Psoas muscle (tissue), 8 donors: Measurements from ENCODE around the gene DPH1. TPM values are rescaled to one million over a fixed set of nuclear protein-coding genes. Genes with fewer than 3 reads are reported as not detected.

ENCODE experiments used
- ATAC-seq, 4 donors: fragments of 200-7000 bp; cut with Tn5 transposase; one replicate each; pipeline ENCODE4 v1.9.1; 2020; ENCODE audit warnings: moderate library complexity in 3 of 4, mild to moderate bottlenecking in 2 of 4
- DNase-seq, 2 donors: peaks; one replicate each; pipeline ENCODE4 v3.0.0-alpha.2; 2020
- H3K27ac ChIP-seq: fragments of 200-600 bp; one replicate; pipeline ENCODE4 v1.8.0; 2022
- H3K27me3 ChIP-seq, 3 donors: fragments of 200-600 bp in 1 of 3; one replicate each; pipeline versions ENCODE4 v1.6.1 to v1.8.0; 2013 to 2022; ENCODE audit warnings: low read length in 2 of 3, mild to moderate bottlenecking in 2 of 3, moderate library complexity in 1 of 3; ENCODE audit not compliant: insufficient read depth in 3 of 3
- H3K36me3 ChIP-seq, 2 donors: fragments of 200-600 bp in 1 of 2; one replicate each; pipeline versions ENCODE4 v1.6.1 to v1.8.0; 2013 to 2022; ENCODE audit warnings: low read depth in 1 of 2, mild to moderate bottlenecking in 1 of 2, moderate library complexity in 1 of 2; ENCODE audit not compliant: insufficient read depth in 1 of 2
- H3K4me1 ChIP-seq: fragments of 200-600 bp; one replicate; pipeline ENCODE4 v1.8.0; 2022
- H3K4me3 ChIP-seq: fragments of 200-600 bp; one replicate; pipeline ENCODE4 v1.8.0; 2022; ENCODE audit warnings: mild to moderate bottlenecking
- H3K9me3 ChIP-seq: fragments of 200-600 bp; one replicate; pipeline ENCODE4 v1.8.0; 2022
- CTCF ChIP-seq: fragments of 200-600 bp; IDR thresholded peaks from one replicate; pipeline ENCODE4 v1.8.0; 2022; ENCODE audit warnings: antibody characterized with exemption
- WGBS, 3 donors: extraction: QIAGEN DNeasy Blood & Tissue Kit; methylation state at CpG; one replicate each; pipeline versions ENCODE4 v1.1.6 to v1.1.7; 2013; 5-methylcytosine and 5-hydroxymethylcytosine counted together
- intact Hi-C, 2 donors: fragments of 100-400 bp; cut with DNase I; formaldehyde crosslinking; loops; one replicate each; pipeline versions ENCODE4 v1.11.0 to v1.14.2; 2022
- polyA plus RNA-seq, 3 donors: library from polyadenylated mRNA; stranded (reverse); fragments of 200-250 nt; gene quantifications; one replicate each; pipeline ENCODE4 v1.2.3, GENCODE V29; 2013
- total RNA-seq, 4 donors: library from RNA; stranded (reverse); fragmentation: NEBNext Ultra II Directional in 2 of 4; extraction: Animal tissue kit (Norgen Biotek cat#: 25700) in 2 of 4; gene quantifications; one replicate each; pipeline versions ENCODE4 v1.2.1 to v1.2.4, GENCODE V29; 2021 to 2023
- donor health status: healthy with polysubstance abuse.
- donor health status: DM: no; HTN: no; CAD: no; lungs with moderate emphysema.
- donor health status: Bipolar disorder and iron deficiency.
- donor health status: healthy.
- donor health status: DM: yes; HTN: yes; CAD: no.
- donor health status: DM: no; HTN: no; CAD: no.
- donor health status: DM: no; HTN: no; CAD: no.
- donor health status: DM: yes; HTN: yes; CAD: no.

DPH1 gene
- total and polyA plus RNA-seq, 7 donors, result 13.5 to 73.4 (median 40.6) TPM

GRCh38 chr17:2025220-2025621 is 4.7 kb upstream of the DPH1 start, which contains the start of gene RTN4RL1:
TSS of gene RTN4RL1 (minus strand) at chr17:2025334. CDS start at chr17:2024865, 469 bp downstream.
- intact Hi-C loops, result loop anchor here (10.0 kb wide), 2 partner anchors 60 to 360 kb away; no protein-coding TSS in a partner anchor
- peak in 3 of 4 donors; percentile 56 to 67 (median 60) for ATAC-seq
- DNase-seq, result peak; percentile 67 to 86
- no peaks in the 10 kb centered on the region for H3K36me3 ChIP-seq
- no peaks in the 10 kb centered on the region for H3K9me3 ChIP-seq
- peak within 1 kb of the TSS; percentile 80 for H3K4me3 ChIP-seq
- H3K4me1 ChIP-seq, result peaks cover 17% of the 10 kb centered on the region
- no peaks in the 10 kb centered on the region for H3K27me3 ChIP-seq
- H3K27ac ChIP-seq, result peak within 1 kb of the TSS; percentile 58
- no peak for TF ChIP-seq CTCF
- WGBS, 3 donors, result 0 to 1% (median 1%) methylated on average over 10 to 47 of the region's 47 CpGs

DNA sequence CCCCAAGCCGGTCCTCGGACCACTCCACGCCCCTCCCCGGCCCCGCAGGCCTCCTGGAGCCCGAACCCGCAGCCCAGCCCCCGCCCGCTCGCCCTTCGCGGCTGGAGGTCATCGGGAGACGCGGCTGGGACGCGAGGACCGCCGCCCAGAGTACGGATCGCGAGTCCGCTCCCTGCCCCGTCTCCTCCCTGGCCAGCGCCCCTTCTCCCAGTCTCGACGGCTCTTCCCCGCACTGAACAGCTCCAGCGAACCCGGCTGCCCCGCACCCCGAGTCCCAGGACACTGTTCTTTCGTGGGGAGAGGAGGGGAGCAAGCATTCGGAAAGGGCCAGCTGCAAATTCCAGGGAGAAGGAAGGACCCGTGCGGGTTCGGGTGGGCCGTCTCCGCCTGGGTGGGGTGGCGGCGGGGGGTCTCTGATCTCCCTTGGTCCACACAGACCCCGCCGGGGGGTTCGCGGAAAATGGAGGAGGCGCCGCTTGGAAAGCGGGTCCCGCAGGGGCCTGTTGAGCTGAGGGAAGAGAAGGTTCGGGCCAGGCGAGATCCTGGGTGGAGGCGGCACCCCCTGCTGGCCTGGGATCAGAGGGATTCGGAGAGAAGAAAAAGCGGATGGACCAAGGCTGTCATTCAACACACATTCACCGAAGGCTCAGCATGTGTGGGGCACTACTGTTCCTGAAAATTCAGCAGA is 4.2 kb upstream of the DPH1 start:
- peak overlapping the region; percentile 80 for H3K4me3 ChIP-seq
- peak overlapping the region; percentile 58 for H3K27ac ChIP-seq
- DNase-seq (peak; percentile 75 to 87), ATAC-seq (peak; percentile 48 to 63 (median 57))
- peaks cover 18% of the 10 kb centered on the region for H3K4me1 ChIP-seq
- peak; percentile 63 for TF ChIP-seq CTCF
- H3K9me3 ChIP-seq, result no peaks in the 10 kb centered on the region
- intact Hi-C loops, result loop anchor here (1.0 to 10.0 kb wide), 4 partner anchors 61 to 361 kb away; no protein-coding TSS in a partner anchor
- WGBS, 3 donors, result 1% methylated on average over 44 to 55 of the region's 55 CpGs
- H3K36me3 ChIP-seq, result no peaks in the 10 kb centered on the region
- H3K27me3 ChIP-seq, result no peaks in the 10 kb centered on the region

DNA sequence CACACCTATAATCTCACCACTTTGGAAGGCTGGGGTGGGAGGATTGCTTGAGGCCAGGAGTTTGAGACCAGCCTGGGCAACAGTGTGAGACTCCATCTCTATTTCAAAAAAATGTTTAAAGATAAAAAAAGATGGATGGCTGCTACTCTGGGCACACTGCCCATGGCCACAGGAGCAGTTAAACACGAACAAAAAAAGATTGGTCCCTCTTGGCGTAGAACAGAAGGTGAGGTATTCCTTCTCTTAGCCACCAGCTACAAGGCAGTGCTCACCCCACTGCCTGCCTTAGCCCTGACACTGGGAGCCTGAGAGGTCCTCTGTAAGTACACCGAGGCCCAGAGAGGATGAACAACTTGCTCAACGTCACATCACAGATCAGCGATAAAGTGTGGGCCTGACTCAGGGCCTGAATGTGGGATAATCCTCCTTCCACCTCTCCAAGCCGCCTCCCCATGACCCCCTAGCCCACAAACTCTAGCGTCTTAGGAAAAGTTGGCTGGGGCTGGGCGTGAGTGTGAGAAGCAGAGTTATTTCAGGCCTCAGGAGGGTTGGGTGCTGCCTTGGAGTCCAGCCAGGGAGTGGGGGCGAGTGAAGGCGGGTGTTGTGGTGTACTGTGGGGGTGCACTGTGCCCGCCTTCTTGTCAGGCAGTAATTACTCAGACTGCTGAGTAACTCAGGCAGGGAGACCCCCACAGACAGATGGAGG is 2.3 kb upstream of the DPH1 start:
- ATAC-seq, result no peak
- intact Hi-C loops, result loop anchor here (2.0 to 10.0 kb wide), 3 partner anchors 63 to 363 kb away; no protein-coding TSS in a partner anchor
- 72 to 80% (median 75%) methylated on average over 11 of the region's 11 CpGs for WGBS, 3 donors
- Histone ChIP-seq H3K9me3 (no peaks in the 10 kb centered on the region), H3K27me3 (no peaks in the 10 kb centered on the region), H3K4me3 (no peak overlapping the region), H3K4me1 (peaks cover 37% of the 10 kb centered on the region), H3K27ac (no peak overlapping the region), H3K36me3 (peaks cover 0 to 10% of the 10 kb centered on the region in 2 donors)
- TF ChIP-seq CTCF, result no peak
- DNase-seq, result no peak

DNA sequence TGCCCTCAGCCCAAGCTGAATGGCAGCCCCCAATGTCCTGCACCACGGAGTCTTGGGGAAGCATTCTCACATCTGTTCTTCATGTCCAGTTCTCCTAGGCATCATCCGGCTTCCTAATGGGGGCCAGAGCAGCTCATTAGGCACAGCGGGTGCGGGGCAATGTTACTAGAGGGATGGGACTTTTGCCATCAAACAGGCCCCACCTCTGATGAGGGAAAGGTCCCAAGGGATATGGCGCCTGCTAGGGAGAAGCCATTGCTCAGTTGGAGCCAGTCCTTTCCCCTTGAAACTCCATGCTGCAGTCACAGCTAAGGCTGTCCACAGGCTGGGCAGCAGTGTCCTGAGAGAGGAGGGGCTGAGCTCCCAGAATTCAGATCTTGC is 1.7 kb upstream of the DPH1 start:
- Histone ChIP-seq H3K9me3 (no peaks in the 10 kb centered on the region), H3K27ac (no peak overlapping the region), H3K4me3 (no peak overlapping the region), H3K27me3 (no peaks in the 10 kb centered on the region), H3K36me3 (peaks cover 0 to 11% of the 10 kb centered on the region in 2 donors), H3K4me1 (peaks cover 38% of the 10 kb centered on the region)
- 72 to 81% (median 75%) methylated on average over 5 of the region's 5 CpGs for WGBS, 3 donors
- no peak for TF ChIP-seq CTCF
- ATAC-seq (no peak), DNase-seq (no peak)
- intact Hi-C loops, result loop anchor here (10.0 kb wide), 2 partner anchors 63 to 363 kb away; no protein-coding TSS in a partner anchor
